ENCODE measurements around the gene MED10.
A peak's percentile ranks its signal among the peaks of the same experiment; 100 is the strongest.

MED10 gene

GRCh38 chr5:6407558-6408259, 29.4 kb upstream of the MED10 start:
- TF ChIP-seq POLR2A (IDR thresholded peaks at IDR 0.05; ENCODE audit: low read depth, low read length): no peak
- DNase-seq (ENCODE audit: insufficient read length, low spot score): no peak
- no peak for FAIRE-seq

DNA sequence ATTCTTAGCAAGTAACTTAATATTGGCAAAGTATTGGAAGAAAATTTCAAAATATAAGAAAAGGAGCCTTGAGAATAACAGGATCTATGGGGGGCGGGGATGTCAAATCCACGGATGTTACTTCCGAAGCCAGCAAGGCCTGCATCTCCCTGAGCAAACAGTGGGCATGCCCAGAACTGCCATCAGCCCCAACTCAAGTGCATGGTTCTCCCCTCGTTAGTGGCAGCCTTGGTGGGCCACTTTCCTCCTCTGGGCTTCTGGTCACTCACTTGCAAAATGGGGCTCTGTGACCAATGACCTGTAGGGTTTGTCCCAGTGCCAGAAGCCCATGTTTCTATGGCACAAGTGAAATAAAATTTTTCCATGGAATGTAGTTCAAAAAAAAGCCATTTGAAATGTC, 27.2 kb upstream of the MED10 start:
- DNase-seq (ENCODE audit: insufficient read length, low spot score) (no peak), FAIRE-seq (no peak)

DNA sequence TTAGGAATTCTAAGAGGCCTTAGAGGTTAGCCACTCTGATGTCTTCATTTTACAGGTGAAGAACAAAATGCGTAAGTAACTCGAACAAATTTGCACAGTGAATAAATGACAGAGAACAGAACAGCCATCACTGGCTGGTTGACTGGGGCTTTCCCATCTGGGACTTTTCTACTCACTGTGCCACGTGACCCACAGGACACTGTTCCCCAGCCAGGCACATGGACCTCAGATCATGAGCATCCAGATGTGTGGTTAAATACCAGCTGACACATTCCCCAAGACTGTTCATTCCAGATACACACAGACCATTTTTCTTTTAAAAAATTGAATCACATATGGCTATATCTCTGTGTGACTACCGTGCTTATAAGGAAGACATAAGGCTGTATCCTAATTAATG, 25.8 kb upstream of the MED10 start:
- FAIRE-seq: no peak
- no peak for DNase-seq (ENCODE audit: insufficient read length, low spot score)
- TF ChIP-seq POLR2A (IDR thresholded peaks at IDR 0.05; ENCODE audit: low read depth, low read length): no peak

More for the DNA sequence above, 27.2 kb upstream of the MED10 start:
- TF ChIP-seq POLR2A (IDR thresholded peaks at IDR 0.05; ENCODE audit: low read depth, low read length): no peak

GRCh38 chr5:6403416-6403815, 25.1 kb upstream of the MED10 start:
- FAIRE-seq: no peak
- DNase-seq (ENCODE audit: insufficient read length, low spot score): no peak
- TF ChIP-seq POLR2A (IDR thresholded peaks at IDR 0.05; ENCODE audit: low read depth, low read length): no peak

DNA sequence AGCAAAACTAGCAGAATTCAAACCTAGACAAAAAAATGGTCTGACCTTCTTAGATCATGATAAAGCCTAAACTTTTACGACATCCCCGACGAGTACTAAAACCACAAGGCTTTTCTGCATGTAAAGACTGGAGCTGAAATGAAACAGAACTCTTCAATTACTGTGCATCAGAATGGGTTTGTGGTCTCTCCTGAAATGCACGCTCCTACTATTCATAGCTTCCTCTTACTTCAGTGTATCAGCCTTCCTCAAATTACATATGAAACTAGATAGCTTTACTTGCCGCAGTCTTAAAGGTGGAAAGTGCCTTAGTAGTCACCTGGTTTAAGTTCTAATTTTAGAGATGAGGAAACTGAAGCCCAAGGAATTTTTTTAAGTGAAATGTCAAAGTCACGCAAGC, 24.6 kb upstream of the MED10 start:
- no peak for TF ChIP-seq POLR2A (IDR thresholded peaks at IDR 0.05; ENCODE audit: low read depth, low read length)
- FAIRE-seq (no peak), DNase-seq (ENCODE audit: insufficient read length, low spot score) (no peak)

DNA sequence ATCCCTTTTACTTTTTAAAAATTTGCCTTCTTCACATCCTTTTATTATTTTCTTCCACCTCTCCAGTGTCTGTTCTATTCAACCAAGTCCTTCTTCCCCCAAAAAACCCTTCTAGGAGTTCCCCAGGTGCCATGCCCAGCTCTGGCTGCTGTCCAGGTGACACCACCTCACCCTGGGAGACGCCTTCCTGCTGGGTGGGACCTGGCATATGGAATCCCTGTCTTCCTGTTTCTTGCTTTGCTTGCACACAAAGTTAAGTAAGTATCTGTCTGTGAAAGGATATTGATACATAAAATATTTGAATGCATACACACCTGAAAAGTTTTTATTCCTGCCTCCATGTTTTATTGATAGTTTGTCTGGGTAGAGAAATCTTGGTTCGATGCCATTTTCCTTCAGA, 23.1 kb upstream of the MED10 start:
- FAIRE-seq: no peak
- no peak for DNase-seq (ENCODE audit: insufficient read length, low spot score)
- TF ChIP-seq POLR2A (IDR thresholded peaks at IDR 0.05; ENCODE audit: low read depth, low read length): no peak

DNA sequence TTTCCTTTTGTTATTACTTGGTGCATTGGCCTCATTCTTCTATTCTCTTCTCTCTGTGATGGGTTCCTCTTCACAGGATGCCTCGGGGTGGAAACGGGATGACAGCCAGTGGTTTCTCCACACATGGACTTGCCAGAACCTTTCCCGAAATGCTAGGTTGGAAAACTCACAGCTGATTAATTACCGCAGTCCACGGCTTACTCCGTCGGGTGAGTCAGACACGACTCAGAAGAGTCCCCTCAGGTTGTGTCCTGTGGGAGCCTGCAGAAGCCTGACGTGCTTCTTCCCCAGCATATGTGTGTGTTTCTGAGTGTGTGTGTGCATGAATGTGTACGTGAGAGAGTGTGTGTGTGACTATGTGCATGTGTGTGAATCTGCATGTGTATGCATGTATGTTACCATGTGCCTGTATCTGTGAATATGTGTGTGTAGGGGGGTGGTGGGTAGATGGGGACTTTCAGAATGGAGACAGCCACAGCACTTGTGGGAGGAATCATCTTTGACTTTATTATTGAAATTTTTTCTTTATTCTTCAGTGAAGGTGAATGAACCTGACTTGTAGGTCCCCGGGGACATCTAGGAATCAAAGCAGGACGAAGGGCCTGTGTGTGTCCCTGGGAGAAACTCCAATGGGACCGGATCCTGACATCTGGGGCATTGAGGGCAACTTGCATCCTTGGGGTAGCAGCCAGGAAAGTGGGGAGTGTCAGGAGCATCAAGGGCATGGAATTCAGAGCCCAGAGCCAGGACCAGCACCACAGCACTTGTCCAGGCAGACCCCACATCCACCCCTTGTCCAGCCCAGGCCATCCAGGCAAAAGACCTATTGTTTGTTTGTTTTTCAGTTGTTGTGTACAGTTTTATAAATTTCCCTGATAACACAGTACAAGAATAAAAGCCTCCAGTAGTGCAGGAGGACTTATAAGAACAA, 21.9 kb upstream of the MED10 start:
- DNase-seq (ENCODE audit: insufficient read length, low spot score) (peak; percentile 37), FAIRE-seq (peak; percentile 52)
- TF ChIP-seq POLR2A (IDR thresholded peaks at IDR 0.05; ENCODE audit: low read depth, low read length): no peak

DNA sequence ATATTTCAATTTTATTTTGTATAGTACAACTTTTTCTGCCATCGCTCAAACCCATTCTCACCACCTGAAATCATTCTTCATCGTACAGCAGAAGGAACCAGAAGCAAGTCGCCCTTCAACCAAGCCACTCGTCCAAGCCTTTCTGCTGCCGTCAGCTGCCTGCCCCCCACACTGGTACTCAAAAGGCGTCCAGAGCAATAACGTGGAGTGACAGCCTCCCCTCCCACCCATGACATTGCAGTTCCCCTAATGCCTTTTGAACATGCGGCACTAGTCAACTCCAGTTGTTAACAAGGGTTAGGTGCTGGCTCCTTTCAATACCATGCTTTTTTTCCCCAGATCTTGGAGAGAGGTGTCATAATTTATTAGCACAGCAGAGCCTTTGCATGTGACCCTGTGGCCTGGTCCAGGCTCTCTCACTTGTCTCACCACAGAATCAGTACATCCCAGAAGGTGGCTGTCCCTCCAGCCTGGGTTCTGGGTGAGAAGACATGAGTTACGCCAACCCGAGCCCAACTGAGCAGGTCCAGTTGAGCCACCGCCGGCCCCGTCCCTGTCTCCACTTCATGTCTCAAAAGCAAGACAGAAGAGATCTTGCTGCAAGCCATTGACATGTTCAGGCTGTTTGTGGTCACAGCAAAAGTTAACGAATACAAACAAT, 20.4 kb upstream of the MED10 start:
- TF ChIP-seq POLR2A (IDR thresholded peaks at IDR 0.05; ENCODE audit: low read depth, low read length): no peak
- no peak for FAIRE-seq
- DNase-seq (ENCODE audit: insufficient read length, low spot score): no peak

GRCh38 chr5:6397536-6398269, 19.4 kb upstream of the MED10 start:
- DNase-seq (ENCODE audit: insufficient read length, low spot score) (no peak), FAIRE-seq (no peak)
- TF ChIP-seq POLR2A (IDR thresholded peaks at IDR 0.05; ENCODE audit: low read depth, low read length): no peak

- no peak for TF ChIP-seq POLR2A (IDR thresholded peaks at IDR 0.05; ENCODE audit: low read depth, low read length)
- no peak for DNase-seq (ENCODE audit: insufficient read length, low spot score)
Observed at GRCh38 chr5:6396836-6397535, 18.6 kb upstream of the MED10 start.

DNA sequence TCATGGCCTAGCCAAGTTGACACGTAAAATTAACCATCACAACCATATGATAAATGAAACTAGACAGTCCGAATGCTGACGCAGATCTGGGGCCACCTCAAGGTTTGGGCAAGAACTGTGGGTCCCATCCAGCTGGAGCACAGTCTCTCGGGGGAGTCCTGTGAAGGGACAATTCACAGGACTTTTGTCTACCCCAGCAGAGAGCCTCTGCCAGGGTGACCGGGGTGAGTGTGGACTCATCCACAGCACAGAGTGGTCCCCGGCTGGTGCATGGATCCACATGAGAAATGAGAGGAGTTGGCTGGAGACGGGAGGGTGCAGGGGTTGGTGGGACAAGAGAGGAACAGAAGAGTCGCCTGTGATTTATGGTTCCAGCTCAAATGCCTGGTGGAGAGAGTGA, 17.7 kb upstream of the MED10 start:
- no peak for FAIRE-seq
- TF ChIP-seq POLR2A (IDR thresholded peaks at IDR 0.05; ENCODE audit: low read depth, low read length): no peak
- no peak for DNase-seq (ENCODE audit: insufficient read length, low spot score)

More at GRCh38 chr5:6396836-6397535, 18.6 kb upstream of the MED10 start:
- FAIRE-seq: no peak

GRCh38 chr5:6395621-6396020, 17.3 kb upstream of the MED10 start:
- no peak for FAIRE-seq
- DNase-seq (ENCODE audit: insufficient read length, low spot score): no peak
- TF ChIP-seq POLR2A (IDR thresholded peaks at IDR 0.05; ENCODE audit: low read depth, low read length): no peak

DNA sequence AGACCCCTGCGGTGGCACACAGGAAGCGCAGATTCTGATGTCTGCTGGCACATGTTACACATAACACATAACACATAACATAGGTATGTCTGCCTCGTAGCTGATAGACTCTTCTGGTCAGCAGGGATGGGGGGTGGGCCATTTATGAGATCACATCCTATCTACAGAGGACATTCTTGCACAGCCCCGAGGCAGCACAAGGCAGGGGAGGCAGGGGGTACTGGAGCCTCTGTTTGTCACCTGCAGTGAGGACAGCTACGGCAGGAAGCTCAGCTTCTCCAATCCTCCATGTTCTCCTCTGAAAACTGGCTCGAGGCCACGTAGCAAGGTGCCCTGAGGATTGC, 16.7 kb upstream of the MED10 start:
- DNase-seq (ENCODE audit: insufficient read length, low spot score): no peak
- no peak for TF ChIP-seq POLR2A (IDR thresholded peaks at IDR 0.05; ENCODE audit: low read depth, low read length)

More for the DNA sequence above, 16.7 kb upstream of the MED10 start:
- no peak for FAIRE-seq
